CD4-positive, alpha-beta T cell treated with Interleukin-4 for 1 hour (primary cell): ENCODE data around the gene RBM19.

ENCODE experiments used
- DNase-seq, 2 donors: peaks; one replicate each; pipeline ENCODE4 v3.0.0-alpha.2; 2020 to 2022

The RBM19 gene

GRCh38 chr12:113955109-113955970, 10.8 kb downstream of the RBM19 start:
- DNase-seq: no peak

- DNase-seq: no peak
Observed at GRCh38 chr12:113954547-113954946, 11.6 kb downstream of the RBM19 start.

GRCh38 chr12:113950873-113951272, 15.3 kb downstream of the RBM19 start:
- DNase-seq: no peak

GRCh38 chr12:113949321-113950305, 16.5 kb downstream of the RBM19 start:
- no peak for DNase-seq

- no peak for DNase-seq
Observed at GRCh38 chr12:113948151-113948914, 17.8 kb downstream of the RBM19 start.

GRCh38 chr12:113946175-113946574, 19.9 kb downstream of the RBM19 start:
- no peak for DNase-seq

- DNase-seq: no peak
Observed at GRCh38 chr12:113945174-113946173, 20.7 kb downstream of the RBM19 start.

- no peak for DNase-seq
Observed at GRCh38 chr12:113942209-113942608, 23.9 kb downstream of the RBM19 start.

GRCh38 chr12:113941208-113941486, 25.0 kb downstream of the RBM19 start:
- no peak for DNase-seq

- DNase-seq: no peak
Observed at GRCh38 chr12:113940357-113941207, 25.5 kb downstream of the RBM19 start.

- no peak for DNase-seq
Observed at GRCh38 chr12:113939867-113940266, 26.3 kb downstream of the RBM19 start.

- no peak for DNase-seq
Observed at GRCh38 chr12:113938471-113938870, 27.7 kb downstream of the RBM19 start.

GRCh38 chr12:113936460-113936859, 29.7 kb downstream of the RBM19 start:
- no peak for DNase-seq

GRCh38 chr12:113935459-113935858, 30.7 kb downstream of the RBM19 start:
- DNase-seq: no peak

- no peak for DNase-seq
Observed at GRCh38 chr12:113934946-113935345, 31.2 kb downstream of the RBM19 start.

GRCh38 chr12:113934060-113934814, 31.9 kb downstream of the RBM19 start:
- DNase-seq: no peak

- DNase-seq: no peak
Observed at GRCh38 chr12:113933201-113933786, 32.8 kb downstream of the RBM19 start.

- DNase-seq: no peak
Observed at GRCh38 chr12:113932381-113933196, 33.5 kb downstream of the RBM19 start.

GRCh38 chr12:113931517-113931916, 34.6 kb downstream of the RBM19 start:
- DNase-seq: no peak
